ENCODE data around the gene SPDYE4. TPM values are rescaled to one million over a fixed set of nuclear protein-coding genes. Genes with fewer than 3 reads are reported as not detected.

The SPDYE4 gene
- total RNA-seq, 8 experiments from 2014 or later = not detected

DNA sequence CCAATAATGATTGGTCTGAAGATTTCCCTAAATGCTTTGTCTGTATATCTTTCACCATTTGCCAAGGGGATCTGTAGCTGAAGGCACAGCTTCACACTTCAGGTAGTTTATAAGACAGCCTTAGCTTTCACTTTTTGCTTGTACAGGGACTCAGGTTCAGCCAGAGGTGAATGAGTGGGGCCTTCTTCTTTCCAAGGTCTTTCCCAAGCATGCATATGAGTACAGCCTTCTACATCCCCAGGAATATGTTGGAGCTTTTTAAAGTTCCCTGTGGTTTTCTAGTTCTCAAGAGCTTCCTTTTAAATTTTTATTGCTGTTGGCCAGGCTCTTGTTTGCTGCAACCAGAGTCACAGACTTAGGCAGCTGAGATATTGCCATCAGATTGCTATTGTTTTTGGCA lies 17.9 kb upstream of the SPDYE4 start:
- in situ Hi-C loops (cut with MboI; ENCODE audit: low pct_unique_long_range_greater_than_20kb in 2 of 9, low sequenced_read_pairs in 9 of 9, unreplicated experiment in 9 of 9) = loop anchor here in 5 of 9 experiments (25.0 kb wide), 3 partner anchors 111 to 689 kb away; partner anchors contain the start of gene ALOX12B (in 2 of the 5)
- H3K27ac ChIP-seq = no peak overlapping the region
- no peak overlapping the region for H3K4me3 ChIP-seq
- no peaks in the 10 kb centered on the region for H3K4me1 ChIP-seq (replicated peaks in 1 of 2)
- ATAC-seq (replicated peaks in 6 of 8) = no peak

DNA sequence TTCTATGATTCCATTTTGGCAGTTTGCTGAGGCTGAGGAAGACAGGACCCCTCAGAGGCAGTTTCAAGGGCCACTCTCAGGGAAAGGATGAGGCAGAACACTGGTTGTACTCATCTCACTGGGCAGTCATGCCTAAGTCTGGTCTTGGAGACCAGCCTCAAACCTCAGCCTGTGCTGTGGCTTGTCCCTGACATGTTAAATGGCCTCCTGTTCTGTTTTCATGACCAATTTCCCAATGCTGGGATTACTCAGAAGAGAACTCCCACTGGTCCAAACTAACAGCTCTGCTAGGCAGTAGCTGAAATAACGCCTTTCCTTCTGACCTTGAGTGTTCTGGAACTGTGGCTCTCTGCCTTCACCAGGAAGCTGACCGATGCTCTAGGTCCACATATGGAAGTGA lies 8.4 kb upstream of the SPDYE4 start:
- in situ Hi-C loops (cut with MboI; ENCODE audit: low pct_unique_long_range_greater_than_20kb in 2 of 9, low sequenced_read_pairs in 9 of 9, unreplicated experiment in 9 of 9) = loop anchor here in 3 of 9 experiments (25.0 kb wide), 2 partner anchors 229 to 354 kb away; no protein-coding TSS in a partner anchor

DNA sequence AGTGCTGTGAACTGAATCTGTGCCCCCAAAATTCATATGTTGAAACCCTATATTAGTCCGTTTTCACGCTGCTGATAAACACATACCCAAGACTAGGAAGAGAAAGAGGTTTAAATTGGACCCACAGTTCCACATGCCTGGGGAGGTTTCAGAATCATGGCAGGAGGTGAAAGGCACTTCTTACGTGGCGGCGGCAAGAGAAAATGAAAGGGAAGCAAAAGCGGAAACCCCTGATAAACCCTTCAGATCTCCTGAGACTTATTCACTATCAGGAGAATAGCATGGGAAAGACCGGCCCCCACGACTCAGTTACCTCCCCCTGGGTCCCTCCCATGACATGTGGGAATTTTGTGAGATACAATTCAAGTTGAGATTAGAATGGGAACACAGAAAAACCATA lies 3.7 kb upstream of the SPDYE4 start:
- 35 to 83% (median 65%) methylated on average over 2 to 8 of the region's 8 CpGs; no CpG with 5 or more reads in 3 of the 10 experiments for WGBS, 10 experiments
- in situ Hi-C loops (cut with MboI; ENCODE audit: low pct_unique_long_range_greater_than_20kb in 2 of 9, low sequenced_read_pairs in 9 of 9, unreplicated experiment in 9 of 9) = loop anchor here in 3 of 9 experiments (25.0 kb wide), 2 partner anchors 225 to 350 kb away; no protein-coding TSS in a partner anchor
- no peak overlapping the region for H3K4me3 ChIP-seq
- ATAC-seq (replicated peaks in 6 of 8) = no peak
- H3K27ac ChIP-seq = no peak overlapping the region
- H3K4me1 ChIP-seq (replicated peaks in 1 of 2) = no peaks in the 10 kb centered on the region

More for the DNA sequence above, 8.4 kb upstream of the SPDYE4 start:
- no peak overlapping the region for H3K4me3 ChIP-seq
- WGBS, 10 experiments = 50 to 100% (median 88%) methylated on average over 1 to 2 of the region's 2 CpGs; no CpG with 5 or more reads in 3 of the 10 experiments
- H3K27ac ChIP-seq = no peak overlapping the region
- H3K4me1 ChIP-seq (replicated peaks in 1 of 2) = no peaks in the 10 kb centered on the region
- ATAC-seq (replicated peaks in 6 of 8) = no peak

DNA sequence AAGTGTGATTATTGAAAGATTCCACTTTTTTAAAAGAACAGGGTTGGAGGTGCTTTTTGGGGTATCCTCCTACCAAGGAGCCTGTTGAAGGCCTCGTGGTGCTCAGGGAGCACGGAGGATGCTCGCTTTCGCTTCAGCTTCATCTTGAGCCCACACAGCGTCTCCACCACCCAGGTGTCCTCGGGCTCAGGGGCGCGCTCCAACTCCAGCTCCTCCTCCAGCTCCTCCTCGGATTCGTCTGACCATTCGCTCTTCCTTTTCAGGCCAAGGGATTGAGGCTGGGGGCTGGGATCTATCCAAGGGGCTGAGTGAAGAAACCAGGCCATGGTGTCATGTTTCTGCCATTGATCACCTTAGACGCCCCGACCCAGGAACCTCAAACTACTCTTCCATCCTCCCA lies 1.2 kb downstream of the SPDYE4 start:
- in situ Hi-C loops (cut with MboI; ENCODE audit: low pct_unique_long_range_greater_than_20kb in 2 of 9, low sequenced_read_pairs in 9 of 9, unreplicated experiment in 9 of 9) = loop anchor here in 3 of 9 experiments (25.0 kb wide), 2 partner anchors 220 to 345 kb away; no protein-coding TSS in a partner anchor
- Histone ChIP-seq H3K4me3 (no peak overlapping the region), H3K27ac (no peak overlapping the region), H3K4me1 (replicated peaks in 1 of 2) (no peaks in the 10 kb centered on the region)
- no peak for ATAC-seq (replicated peaks in 6 of 8)
- 60 to 91% (median 79%) methylated on average over 1 to 13 of the region's 13 CpGs; no CpG with 5 or more reads in 4 of the 10 experiments for WGBS, 10 experiments

DNA sequence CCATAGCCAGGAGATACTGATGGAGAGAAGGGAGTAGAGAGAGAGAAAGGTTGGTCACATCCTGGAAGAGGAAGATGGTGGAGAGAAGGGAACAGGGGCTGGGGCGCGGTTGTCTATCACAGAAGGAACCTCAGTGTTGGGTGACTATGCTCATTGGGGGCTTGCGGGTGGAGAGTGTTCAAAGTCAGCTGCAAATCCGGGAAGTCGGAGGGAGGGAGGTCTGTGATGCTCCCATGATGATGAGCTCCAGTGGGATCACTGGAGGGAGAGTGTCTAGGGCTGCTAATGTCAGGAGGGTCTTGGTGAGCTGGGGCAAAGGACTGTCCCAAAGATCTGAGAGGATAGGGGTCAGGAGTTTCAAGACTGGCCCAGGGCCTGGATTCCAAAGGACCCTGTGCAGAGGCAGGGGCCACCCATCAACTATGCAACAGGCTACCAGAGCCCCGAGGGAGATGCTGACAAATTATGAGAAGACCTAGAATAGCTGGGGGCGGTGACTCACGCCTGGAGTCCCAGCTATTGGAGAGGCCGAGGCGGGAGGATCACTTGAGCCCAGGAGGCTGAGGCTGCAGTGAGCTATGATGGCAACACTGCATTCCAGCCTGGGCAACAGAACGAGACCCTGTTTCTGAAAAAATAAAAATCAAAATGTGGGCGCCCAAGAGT lies 2.6 kb downstream of the SPDYE4 start:
- Histone ChIP-seq H3K4me3 (no peak overlapping the region), H3K4me1 (replicated peaks in 1 of 2) (no peaks in the 10 kb centered on the region), H3K27ac (no peak overlapping the region)
- no peak for ATAC-seq (replicated peaks in 6 of 8)
- in situ Hi-C loops (cut with MboI; ENCODE audit: low pct_unique_long_range_greater_than_20kb in 2 of 9, low sequenced_read_pairs in 9 of 9, unreplicated experiment in 9 of 9) = loop anchor here in 3 of 9 experiments (25.0 kb wide), 2 partner anchors 218 to 343 kb away; no protein-coding TSS in a partner anchor
- WGBS, 10 experiments = 51 to 100% (median 83%) methylated on average over 1 to 11 of the region's 12 CpGs; no CpG with 5 or more reads in 1 of the 10 experiments

DNA sequence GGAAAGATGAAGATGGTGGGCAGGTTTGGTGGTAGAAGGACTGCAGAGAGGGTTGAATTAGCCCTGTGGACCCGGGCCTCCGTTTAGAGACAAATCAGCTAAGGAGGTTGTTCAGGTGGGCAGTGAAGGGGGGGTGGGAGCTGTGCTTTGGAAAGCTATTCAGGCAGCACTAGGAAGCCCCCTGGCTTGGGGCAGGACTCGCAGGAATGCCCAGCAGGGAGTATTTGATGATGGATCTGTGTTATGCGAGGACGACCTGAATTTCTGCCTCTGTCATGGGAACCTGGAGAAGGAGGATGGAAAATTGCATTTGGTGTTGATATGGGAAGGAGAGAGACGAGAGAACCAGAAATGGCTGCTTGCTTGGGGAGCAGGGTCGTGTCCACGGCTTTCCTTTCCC lies 3.5 kb downstream of the SPDYE4 start:
- H3K27ac ChIP-seq = no peak overlapping the region
- in situ Hi-C loops (cut with MboI; ENCODE audit: low pct_unique_long_range_greater_than_20kb in 2 of 9, low sequenced_read_pairs in 9 of 9, unreplicated experiment in 9 of 9) = loop anchor here in 3 of 9 experiments (25.0 kb wide), 2 partner anchors 218 to 343 kb away; no protein-coding TSS in a partner anchor
- H3K4me3 ChIP-seq = no peak overlapping the region
- 11 to 93% (median 65%) methylated on average over 2 to 7 of the region's 8 CpGs; no CpG with 5 or more reads in 4 of the 10 experiments for WGBS, 10 experiments
- ATAC-seq (replicated peaks in 6 of 8) = no peak
- H3K4me1 ChIP-seq (replicated peaks in 1 of 2) = no peaks in the 10 kb centered on the region

DNA sequence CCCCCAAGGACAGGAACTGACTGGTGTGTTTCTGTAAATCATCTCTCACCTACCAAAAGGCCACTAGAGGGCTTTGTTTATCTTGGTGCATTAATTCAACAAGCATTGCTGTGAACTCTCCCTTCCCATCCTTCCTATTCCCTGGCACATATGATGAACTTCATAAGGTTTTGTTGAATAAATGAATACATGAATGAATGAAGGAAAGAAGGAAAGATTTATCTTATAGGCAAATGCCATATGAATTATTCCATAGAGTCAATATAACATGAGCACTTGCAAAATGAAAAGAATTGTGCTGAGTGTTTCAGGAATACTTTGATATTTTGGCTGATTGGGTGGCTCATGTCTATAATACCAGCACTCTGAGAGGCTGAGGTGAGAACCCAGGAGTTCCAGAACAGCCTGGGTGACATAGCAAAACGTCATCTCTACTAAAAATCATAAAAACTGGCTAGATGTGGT lies 4.3 kb downstream of the SPDYE4 start:
- H3K27ac ChIP-seq = no peak overlapping the region
- 0% methylated on average over 1 of the region's 1 CpG; no CpG with 5 or more reads in 7 of the 10 experiments for WGBS, 10 experiments
- H3K4me3 ChIP-seq = no peak overlapping the region
- peak in 3 of 8 experiments; percentile 31 to 76 (median 46) for ATAC-seq (replicated peaks in 6 of 8)
- in situ Hi-C loops (cut with MboI; ENCODE audit: low pct_unique_long_range_greater_than_20kb in 2 of 9, low sequenced_read_pairs in 9 of 9, unreplicated experiment in 9 of 9) = loop anchor here in 3 of 9 experiments (25.0 kb wide), 2 partner anchors 217 to 342 kb away; no protein-coding TSS in a partner anchor
- H3K4me1 ChIP-seq (replicated peaks in 1 of 2) = no peaks in the 10 kb centered on the region

DNA sequence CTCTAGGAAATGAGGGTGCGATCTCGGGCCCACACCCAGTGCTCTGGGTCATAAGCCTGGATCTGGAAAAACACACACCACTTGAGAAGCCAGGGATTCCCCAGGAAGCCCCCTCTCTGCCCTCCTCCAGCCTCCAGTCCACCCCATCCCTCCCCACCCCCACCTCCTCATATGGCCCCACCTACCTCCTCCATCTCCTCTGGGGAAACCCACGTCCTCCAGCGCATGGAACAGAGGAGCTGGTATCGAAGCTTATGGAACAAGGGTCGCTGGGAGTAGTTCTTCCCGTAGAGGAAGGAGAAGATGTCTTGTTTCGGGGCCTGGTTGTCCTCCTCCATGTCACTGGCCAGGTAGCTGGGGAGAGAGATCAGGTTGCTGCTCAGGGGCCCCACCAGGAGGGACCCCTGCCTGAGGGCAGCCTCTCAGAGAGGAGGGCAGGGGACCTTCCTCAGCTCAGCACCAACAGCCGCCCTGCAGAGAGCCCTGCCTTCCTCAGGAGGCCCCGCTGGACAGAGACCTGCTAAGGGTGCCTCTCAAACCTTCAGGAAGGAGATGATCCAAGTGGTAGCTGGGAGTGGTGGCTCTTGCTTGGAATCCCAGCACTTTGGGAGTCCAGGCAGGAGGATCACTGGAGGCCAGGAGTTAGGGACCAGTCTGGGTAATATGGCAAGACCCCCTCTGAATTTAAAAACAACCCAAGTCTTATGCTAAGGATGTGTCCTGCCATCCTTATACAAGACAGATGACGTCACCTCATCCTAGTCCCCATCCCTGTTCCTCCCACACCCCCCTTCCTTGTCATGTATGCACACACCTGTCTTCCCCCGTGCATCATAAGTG lies 5.0 kb downstream of the SPDYE4 start:
- Histone ChIP-seq H3K4me3 (no peak overlapping the region), H3K4me1 (replicated peaks in 1 of 2) (no peaks in the 10 kb centered on the region), H3K27ac (no peak overlapping the region)
- 17 to 100% (median 75%) methylated on average over 1 to 4 of the region's 12 CpGs; no CpG with 5 or more reads in 4 of the 10 experiments for WGBS, 10 experiments
- in situ Hi-C loops (cut with MboI; ENCODE audit: low pct_unique_long_range_greater_than_20kb in 2 of 9, low sequenced_read_pairs in 9 of 9, unreplicated experiment in 9 of 9) = loop anchor here in 3 of 9 experiments (25.0 kb wide), 2 partner anchors 216 to 341 kb away; no protein-coding TSS in a partner anchor
- no peak for ATAC-seq (replicated peaks in 6 of 8)

DNA sequence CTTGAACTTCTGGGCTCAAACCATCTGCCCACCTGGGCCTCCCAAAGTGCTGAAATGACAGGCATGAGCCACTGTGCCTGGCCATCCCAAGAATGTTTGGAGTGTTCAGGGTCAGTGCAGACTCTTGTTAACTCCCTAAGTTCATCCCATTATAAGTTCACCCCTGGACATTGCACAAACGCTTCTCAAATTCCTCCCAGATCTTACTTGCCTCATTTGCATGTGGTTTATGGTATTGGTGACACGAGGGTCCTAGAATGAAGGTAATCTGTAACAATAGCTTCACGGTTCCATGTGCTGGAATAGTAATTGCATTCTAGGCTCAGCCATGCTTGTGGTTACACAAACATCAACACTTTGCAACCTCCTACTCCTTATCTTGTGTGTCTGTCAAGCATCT lies 8.7 kb downstream of the SPDYE4 start:
- no peaks in the 10 kb centered on the region for H3K4me1 ChIP-seq (replicated peaks in 1 of 2)
- H3K27ac ChIP-seq = no peak overlapping the region
- in situ Hi-C loops (cut with MboI; ENCODE audit: low pct_unique_long_range_greater_than_20kb in 2 of 9, low sequenced_read_pairs in 9 of 9, unreplicated experiment in 9 of 9) = loop anchor here in 6 of 9 experiments (10.0 to 25.0 kb wide), 3 partner anchors 212 to 337 kb away; no protein-coding TSS in a partner anchor
- H3K4me3 ChIP-seq = no peak overlapping the region
- 39 to 100% (median 83%) methylated on average over 1 to 3 of the region's 3 CpGs; no CpG with 5 or more reads in 4 of the 10 experiments for WGBS, 10 experiments
- no peak for ATAC-seq (replicated peaks in 6 of 8)

DNA sequence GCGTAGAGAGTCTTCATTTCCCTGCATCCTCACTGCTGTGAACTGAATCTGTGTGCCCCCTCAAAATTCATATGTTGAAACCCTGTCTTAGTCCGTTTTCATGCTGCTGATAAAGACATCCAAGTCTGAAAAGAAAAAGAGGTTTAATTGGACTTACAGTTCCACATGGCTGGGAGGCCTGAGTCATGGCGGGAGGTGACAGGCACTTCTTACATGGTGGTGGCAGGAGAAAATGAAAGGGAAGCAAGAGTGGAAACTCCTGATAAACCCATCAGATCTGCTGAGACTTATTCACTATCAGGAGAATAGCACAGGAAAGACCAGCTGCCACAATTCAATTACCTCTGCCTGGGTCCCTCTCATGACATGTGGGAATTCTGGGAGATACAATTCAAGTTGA lies 10.6 kb downstream of the SPDYE4 start:
- in situ Hi-C loops (cut with MboI; ENCODE audit: low pct_unique_long_range_greater_than_20kb in 2 of 9, low sequenced_read_pairs in 9 of 9, unreplicated experiment in 9 of 9) = loop anchor here in 3 of 9 experiments (10.0 to 25.0 kb wide), 2 partner anchors 333 to 335 kb away; no protein-coding TSS in a partner anchor
- WGBS, 10 experiments = 17 to 92% (median 63%) methylated on average over 1 to 3 of the region's 3 CpGs; no CpG with 5 or more reads in 2 of the 10 experiments

DNA sequence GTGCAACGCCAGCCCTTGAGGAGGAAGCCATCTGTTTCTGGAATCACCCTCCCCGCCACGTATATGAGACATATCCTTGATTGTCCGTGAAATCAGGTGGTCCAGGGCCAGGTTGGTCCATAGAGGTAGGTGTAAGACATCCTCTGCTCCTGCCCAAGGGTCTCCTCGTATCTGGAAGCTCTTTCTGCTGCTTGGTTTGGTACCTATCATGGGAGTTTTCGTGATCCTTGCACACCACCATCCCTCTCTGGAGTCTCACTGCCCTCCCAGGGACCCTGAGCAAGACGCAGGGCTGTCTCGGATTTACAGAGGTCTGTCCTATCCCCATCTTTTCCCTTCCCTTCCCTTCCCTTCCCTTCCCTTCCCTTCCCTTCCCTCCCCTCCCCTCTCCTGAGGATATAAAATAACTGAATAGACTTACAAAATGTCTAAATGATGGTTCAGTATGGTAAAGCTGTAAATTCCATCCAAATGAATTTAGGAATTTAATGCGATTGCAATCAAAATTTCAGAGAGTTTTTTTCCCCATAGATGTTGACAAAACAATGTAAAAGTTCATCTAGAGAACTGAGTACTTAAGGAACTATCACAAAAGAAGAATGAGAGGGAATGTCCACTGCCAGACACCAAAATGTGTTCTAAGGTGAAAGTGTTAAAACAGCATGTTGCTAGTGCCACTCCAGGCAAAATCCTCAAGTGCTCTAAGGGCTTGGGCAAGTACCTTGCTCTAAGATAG lies 11.7 kb downstream of the SPDYE4 start:
- H3K4me3 ChIP-seq = peak overlapping the region; percentile 36 to 44 (median 42)
- H3K4me1 ChIP-seq (replicated peaks in 1 of 2) = no peaks in the 10 kb centered on the region
- H3K27ac ChIP-seq = no peak overlapping the region
- peak in 4 of 8 experiments; percentile 4 to 11 (median 10) for ATAC-seq (replicated peaks in 6 of 8)
- in situ Hi-C loops (cut with MboI; ENCODE audit: low pct_unique_long_range_greater_than_20kb in 2 of 9, low sequenced_read_pairs in 9 of 9, unreplicated experiment in 9 of 9) = loop anchor here in 3 of 9 experiments (10.0 to 25.0 kb wide), 2 partner anchors 332 to 334 kb away; no protein-coding TSS in a partner anchor
- 0 to 100% (median 32%) methylated on average over 1 to 3 of the region's 9 CpGs; no CpG with 5 or more reads in 3 of the 10 experiments for WGBS, 10 experiments

More for the DNA sequence above, 10.6 kb downstream of the SPDYE4 start:
- ATAC-seq (replicated peaks in 6 of 8) = no peak
- H3K4me1 ChIP-seq (replicated peaks in 1 of 2) = no peaks in the 10 kb centered on the region
- H3K4me3 ChIP-seq = no peak overlapping the region
- no peak overlapping the region for H3K27ac ChIP-seq

Data from motor neuron (in vitro differentiated cells).